PC-3 (cell line): ENCODE data around the gene ENTPD7. TPM values are rescaled to one million over a fixed set of nuclear protein-coding genes. Genes with fewer than 3 reads are reported as not detected.

Experiments used
- ATAC-seq: fragments of 200-7000 bp; cut with Tn5 transposase; 2 replicates; pipeline ENCODE4 v1.9.1; 2020; ENCODE audit warnings: mild to moderate bottlenecking, moderate library complexity
- BruUV-seq: library from RNA; stranded (reverse); fragments of 400-500 nt; replicated peaks from 2 replicates; lab custom pipeline; 2021; lab: Mats Ljungman, UMichigan
- CTCF ChIA-PET: fragments of 300-600 bp; sonication (Branson Sonifier 250); formaldehyde crosslinking; loops from one replicate; lab custom pipeline; 2022; ENCODE audit warnings: antibody characterized with exemption; lab: Charles Lee
- POLR2A ChIA-PET: fragments of 300-600 bp; sonication (Branson Sonifier 250); formaldehyde crosslinking; loops from one replicate; lab custom pipeline; 2022; ENCODE audit warnings: antibody characterized with exemption; ENCODE audit not compliant: unreplicated experiment; lab: Charles Lee
- DNase-seq: peaks from one replicate; pipeline ENCODE4 v3.0.0-alpha.2; 2015
- H2AFZ ChIP-seq: fragments of 300-600 bp; sonication (generic); 2 replicates; pipeline ENCODE4 v1.6.0; 2016; ENCODE audit warnings: antibody characterized with exemption, low read length
- H3F3A ChIP-seq: fragments of 300-600 bp; sonication (generic); one replicate; pipeline ENCODE4 v1.6.0; 2017; ENCODE audit warnings: antibody characterized with exemption, low read length, control low read depth, mild to moderate bottlenecking; ENCODE audit not compliant: unreplicated experiment
- H3K27ac ChIP-seq: fragments of 300-600 bp; sonication (generic); 2 replicates; pipeline ENCODE4 v1.5.1; 2016; ENCODE audit warnings: mild to moderate bottlenecking, low read length
- H3K27me3 ChIP-seq: fragments of 300-600 bp; sonication (generic); 2 replicates; pipeline ENCODE4 v1.6.1; 2016; ENCODE audit warnings: low read length, mixed read lengths
- H3K36me3 ChIP-seq: fragments of 300-600 bp; sonication (generic); 2 replicates; pipeline ENCODE4 v1.6.1; 2016; ENCODE audit warnings: low read depth, mixed run types, low read length, mixed read lengths
- H3K4me1 ChIP-seq: fragments of 300-600 bp; sonication (generic); 2 replicates; pipeline ENCODE4 v1.5.1; 2016; ENCODE audit warnings: low read length; ENCODE audit not compliant: insufficient read depth
- H3K4me2 ChIP-seq: fragments of 300-600 bp; sonication (generic); 2 replicates; pipeline ENCODE4 v1.6.0; 2016; ENCODE audit warnings: low read length
- H3K4me3 ChIP-seq: fragments of 300-600 bp; sonication (generic); 2 replicates; pipeline ENCODE4 v1.5.1; 2016; ENCODE audit warnings: mild to moderate bottlenecking, low read length, mixed read lengths
- H3K79me2 ChIP-seq: fragments of 300-600 bp; sonication (generic); 2 replicates; pipeline ENCODE4 v1.6.1; 2017; ENCODE audit warnings: low read length, mixed read lengths
- H3K9ac ChIP-seq: fragments of 300-600 bp; sonication (generic); 2 replicates; pipeline ENCODE4 v1.6.0; 2016; ENCODE audit warnings: mild to moderate bottlenecking, low read length
- H3K9me2 ChIP-seq: fragments of 300-600 bp; sonication (generic); replicated peaks from 2 replicates; pipeline ENCODE4 v1.6.1; 2016; ENCODE audit warnings: mixed run types, low read length, mixed read lengths
- H3K9me3 ChIP-seq: fragments of 300-600 bp; sonication (generic); 2 replicates; pipeline ENCODE4 v1.6.1; 2016; ENCODE audit warnings: low read length, mixed read lengths
- H4K20me1 ChIP-seq: fragments of 300-600 bp; sonication (generic); 2 replicates; pipeline ENCODE4 v1.6.1; 2016; ENCODE audit warnings: low read length, mixed read lengths
- CTCF ChIP-seq: fragments of 300-600 bp; sonication (generic); conservative IDR thresholded peaks from 2 replicates; pipeline ENCODE4 v1.5.1; 2017; ENCODE audit warnings: antibody characterized with exemption, low read depth, mild to moderate bottlenecking, low read length
- EZH2 ChIP-seq: fragments of 300-600 bp; sonication (generic); IDR thresholded peaks from one replicate; pipeline ENCODE4 v1.6.1; 2017; ENCODE audit warnings: antibody characterized with exemption, mild to moderate bottlenecking, low read length; ENCODE audit not compliant: unreplicated experiment
- EZH2phosphoT487 ChIP-seq: fragments of 300-600 bp; sonication (generic); IDR thresholded peaks from 2 replicates; pipeline ENCODE4 v1.6.1; 2018; ENCODE audit warnings: mild to moderate bottlenecking, antibody characterized with exemption, low read length, borderline replicate concordance
- intact Hi-C: fragments of 100-400 bp; cut with micrococcal nuclease; formaldehyde crosslinking; loops from 2 replicates; pipeline ENCODE4 v1.9.0; 2023
- total RNA-seq: library from RNA; depleted of rRNA; stranded (reverse); fragments of >200 nt; gene quantifications from 2 replicates; pipeline ENCODE4 v1.2.3, GENCODE V29; 2014

The ENTPD7 gene
- total RNA-seq, 1 experiment from 2014 or later = 6.8 TPM

DNA sequence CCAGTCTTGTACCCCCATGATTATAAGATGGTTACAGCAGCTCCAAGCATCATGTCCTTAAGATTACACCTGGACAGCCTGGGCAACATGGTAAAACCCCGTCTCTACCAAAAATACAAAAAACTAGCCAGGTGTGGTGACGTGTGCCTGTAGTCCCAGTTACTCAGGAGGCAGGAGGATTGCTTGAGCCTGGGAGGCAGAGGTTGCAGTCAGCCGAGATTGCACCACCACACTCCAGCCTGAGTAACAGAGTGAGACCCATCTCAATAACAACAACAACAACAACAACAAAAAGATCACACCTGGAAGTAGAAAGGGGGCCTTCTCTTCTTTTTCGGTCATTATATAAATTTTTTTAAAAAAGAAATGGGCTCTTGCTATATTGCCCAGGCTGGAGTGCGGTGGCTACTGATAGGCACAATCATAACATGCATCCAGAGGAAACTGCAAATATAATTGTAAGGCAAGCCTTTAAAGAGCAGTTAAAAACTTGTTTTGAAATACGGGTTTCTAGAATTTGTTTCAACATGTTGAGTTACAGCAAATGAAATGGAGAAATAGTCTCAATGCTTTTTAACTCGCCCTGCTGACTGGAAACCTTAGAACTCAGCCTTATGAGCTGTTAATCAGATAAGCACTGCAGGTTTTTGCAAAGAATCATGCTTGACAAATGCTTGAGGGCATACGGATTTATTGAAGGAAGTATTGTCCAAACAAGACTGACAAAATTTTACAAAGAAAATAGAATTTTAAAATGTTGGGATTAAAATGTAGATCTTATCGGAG lies 4.7 kb upstream of the ENTPD7 start:
- no peak for ATAC-seq
- intact Hi-C loops = loop anchor here (5.0 kb wide), 1 partner anchor 32 kb away; the partner anchor contains the start of gene SLC25A28
- Histone ChIP-seq H3K9me3 (no peaks in the 10 kb centered on the region), H3K27me3 (no peaks in the 10 kb centered on the region), H3K27ac (no peak overlapping the region), H3K4me1 (peaks cover 25% of the 10 kb centered on the region), H3K79me2 (peaks cover 3% of the 10 kb centered on the region), H3K4me2 (no peak overlapping the region), H4K20me1 (no peaks in the 10 kb centered on the region), H3K36me3 (no peaks in the 10 kb centered on the region), H3K9me2 (no peaks in the 10 kb centered on the region), H3K4me3 (no peak overlapping the region), H3F3A (no peaks in the 10 kb centered on the region), H2AFZ (no peak overlapping the region), H3K9ac (no peak overlapping the region)
- POLR2A ChIA-PET = no interaction called here
- peak; percentile 56 for DNase-seq
- BruUV-seq = no TSS peak
- TF ChIP-seq EZH2phosphoT487 (no peak), CTCF (no peak), EZH2 (no peak)
- CTCF ChIA-PET = no interaction called here

- Histone ChIP-seq H3F3A (no peaks in the 10 kb centered on the region), H3K4me2 (no peak overlapping the region), H3K9me2 (no peaks in the 10 kb centered on the region), H3K4me3 (no peak overlapping the region), H3K36me3 (no peaks in the 10 kb centered on the region), H3K4me1 (peaks cover 34% of the 10 kb centered on the region), H3K27ac (no peak overlapping the region), H3K79me2 (peaks cover 13% of the 10 kb centered on the region), H3K27me3 (no peaks in the 10 kb centered on the region), H3K9me3 (no peaks in the 10 kb centered on the region), H2AFZ (no peak overlapping the region), H3K9ac (no peak overlapping the region), H4K20me1 (no peaks in the 10 kb centered on the region)
- DNase-seq (no peak), ATAC-seq (no peak)
- POLR2A ChIA-PET = no interaction called here
- intact Hi-C loops = loop anchor here (5.0 kb wide), 1 partner anchor 34 kb away; the partner anchor contains the start of gene SLC25A28
- TF ChIP-seq EZH2 = no peak
- CTCF ChIA-PET = no interaction called here
- no TSS peak for BruUV-seq
These were observed 2.9 kb upstream of the ENTPD7 start for GRCh38 chr10:99656199-99657064.

GRCh38 chr10:99658622-99659030 lies 683 bp upstream of the ENTPD7 start:
- Histone ChIP-seq H4K20me1 (no peaks in the 10 kb centered on the region), H2AFZ (peak overlapping the region; percentile 85), H3K27ac (no peak overlapping the region), H3K36me3 (no peaks in the 10 kb centered on the region), H3K4me2 (peak overlapping the region; percentile 75), H3K4me1 (peaks cover 26% of the 10 kb centered on the region), H3F3A (no peaks in the 10 kb centered on the region), H3K9me3 (no peaks in the 10 kb centered on the region), H3K9ac (peak overlapping the region; percentile 52), H3K27me3 (no peaks in the 10 kb centered on the region), H3K4me3 (peak overlapping the region; percentile 91), H3K79me2 (peaks cover 31% of the 10 kb centered on the region), H3K9me2 (no peaks in the 10 kb centered on the region)
- ATAC-seq = no peak; the same call in 1 of the 2 replicates
- ChIA-PET POLR2A (interaction anchor here (0.5 to 0.7 kb wide), 2 partner anchors 44 to 597 kb away, joined by 3 to 11 read pairs; no protein-coding TSS in a partner anchor), CTCF (no interaction called here)
- intact Hi-C loops = loop anchor here (2.0 to 5.0 kb wide), 2 partner anchors 24 to 36 kb away; partner anchors contain the start of gene SLC25A28
- BruUV-seq = TSS peak; percentile 66
- TF ChIP-seq CTCF = no peak
- no peak for TF ChIP-seq EZH2phosphoT487
- no peak for TF ChIP-seq EZH2
- DNase-seq = no peak
